Right renal pelvis (tissue), 4 donors: Measurements from ENCODE around the gene TLE3. TPM values are rescaled to one million over a fixed set of nuclear protein-coding genes. Genes with fewer than 3 reads are reported as not detected.
A peak's percentile ranks its signal among the peaks of the same experiment; 100 is the strongest.

Source experiments
- DNase-seq, 4 donors: peaks; one replicate each; pipeline ENCODE4 v3.0.0-alpha.2; 2013; ENCODE audit warnings: low read depth in 4 of 4, low spot score in 3 of 4, missing footprints in 1 of 4
- polyA plus RNA-seq, 4 donors: library from polyadenylated mRNA; unstranded; fragments of 120-200 nt; gene quantifications; one replicate each; pipeline ENCODE4 v1.2.1, GENCODE V29; 2013; ENCODE audit not compliant: insufficient read length in 4 of 4

Gene TLE3
- polyA plus RNA-seq, 4 donors, result 28.9 to 44.2 (median 34.6) TPM

- DNase-seq, result peak in 1 of 4 donors; percentile 39
These were observed 3.0 kb upstream of the TLE3 start for GRCh38 chr15:70100474-70101341.

DNA sequence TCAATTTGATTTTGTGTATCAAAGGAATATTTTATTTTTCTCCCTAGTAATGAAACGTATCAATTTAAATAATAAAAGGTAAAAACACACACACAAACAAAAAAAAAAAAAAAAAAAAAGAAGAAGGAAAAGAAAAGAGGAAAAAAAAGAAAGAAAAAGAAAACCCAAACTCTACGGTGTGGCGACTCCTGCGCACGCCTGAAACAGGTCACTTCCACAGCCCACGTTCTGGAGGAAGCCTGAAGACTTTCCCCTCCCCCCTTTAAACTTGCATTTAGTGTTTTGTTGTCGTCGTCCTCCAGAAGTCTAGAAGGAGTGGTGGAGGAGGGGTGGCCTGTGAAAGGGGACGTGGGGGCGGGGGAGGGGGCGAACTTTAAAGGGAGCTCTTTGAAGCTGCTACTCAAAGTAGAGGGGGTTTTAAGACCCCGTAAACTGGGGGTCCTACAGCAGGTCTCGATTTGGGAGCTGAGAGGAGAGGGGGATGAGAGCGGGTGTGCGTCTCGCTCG lies 2.3 kb upstream of the TLE3 start:
- no peak for DNase-seq

GRCh38 chr15:70099167-70099966 lies 1.6 kb upstream of the TLE3 start:
- peak; percentile 96 to 99 (median 98) for DNase-seq

DNA sequence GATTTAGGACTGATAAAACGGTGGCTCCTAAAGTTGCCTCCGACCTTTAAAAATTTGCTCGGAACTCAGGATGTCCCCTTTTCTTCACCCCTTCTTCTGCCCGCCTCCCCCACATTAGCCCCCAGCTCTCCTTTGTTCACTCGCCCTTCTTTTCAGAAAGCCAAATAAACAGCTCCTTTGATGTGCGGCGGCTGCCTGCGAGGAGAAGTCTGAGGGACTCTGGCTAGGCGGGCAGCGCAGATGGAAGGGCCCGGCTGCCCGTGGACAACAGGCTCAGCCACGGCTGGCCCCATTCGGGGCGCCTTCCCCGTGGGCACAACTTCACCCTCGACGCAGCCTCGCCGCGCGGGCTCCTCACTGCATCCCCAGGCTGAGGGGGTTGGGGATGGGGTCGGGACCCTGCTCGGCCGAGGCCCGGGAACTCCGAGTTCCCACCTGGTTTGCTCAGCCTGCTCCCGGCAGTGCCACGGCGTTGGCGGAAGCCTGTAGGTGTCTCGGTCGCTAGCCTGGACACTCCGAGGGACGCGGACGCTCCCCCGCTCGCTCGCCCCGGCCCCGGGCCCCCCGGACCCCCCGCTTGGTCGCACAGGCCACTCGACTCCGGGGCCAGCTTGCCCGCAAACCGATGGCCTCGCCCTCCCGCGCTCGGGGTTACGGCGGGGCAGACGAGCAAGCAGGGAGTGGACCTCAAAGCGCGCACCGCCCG lies 897 bp upstream of the TLE3 start:
- peak in 1 of 4 donors; percentile 61 for DNase-seq

DNA sequence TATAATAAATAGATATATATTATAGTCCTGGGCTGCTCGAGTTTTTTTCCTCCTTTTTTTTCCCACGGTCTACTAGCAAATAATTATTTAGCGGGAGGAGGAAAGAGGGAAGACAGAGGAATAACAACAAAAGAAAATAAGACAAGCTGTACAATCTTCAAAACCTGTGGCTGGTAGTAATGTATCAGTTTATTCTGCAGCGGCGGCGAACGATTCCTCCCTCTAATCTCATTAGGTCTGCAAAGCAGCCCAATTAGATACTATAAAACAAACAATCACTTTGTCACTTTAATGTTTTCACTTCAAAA lies 390 bp upstream of the TLE3 start:
- DNase-seq, result no peak

- no peak for DNase-seq
These were observed 725 bp downstream of the TLE3 start for GRCh38 chr15:70097063-70097320.

- no peak for DNase-seq
These were observed 1.3 kb downstream of the TLE3 start for GRCh38 chr15:70096215-70097062.

- DNase-seq, result no peak
These were observed 2.1 kb downstream of the TLE3 start for GRCh38 chr15:70095408-70096214.

- no peak for DNase-seq
These were observed 2.9 kb downstream of the TLE3 start for GRCh38 chr15:70094690-70095311.

DNA sequence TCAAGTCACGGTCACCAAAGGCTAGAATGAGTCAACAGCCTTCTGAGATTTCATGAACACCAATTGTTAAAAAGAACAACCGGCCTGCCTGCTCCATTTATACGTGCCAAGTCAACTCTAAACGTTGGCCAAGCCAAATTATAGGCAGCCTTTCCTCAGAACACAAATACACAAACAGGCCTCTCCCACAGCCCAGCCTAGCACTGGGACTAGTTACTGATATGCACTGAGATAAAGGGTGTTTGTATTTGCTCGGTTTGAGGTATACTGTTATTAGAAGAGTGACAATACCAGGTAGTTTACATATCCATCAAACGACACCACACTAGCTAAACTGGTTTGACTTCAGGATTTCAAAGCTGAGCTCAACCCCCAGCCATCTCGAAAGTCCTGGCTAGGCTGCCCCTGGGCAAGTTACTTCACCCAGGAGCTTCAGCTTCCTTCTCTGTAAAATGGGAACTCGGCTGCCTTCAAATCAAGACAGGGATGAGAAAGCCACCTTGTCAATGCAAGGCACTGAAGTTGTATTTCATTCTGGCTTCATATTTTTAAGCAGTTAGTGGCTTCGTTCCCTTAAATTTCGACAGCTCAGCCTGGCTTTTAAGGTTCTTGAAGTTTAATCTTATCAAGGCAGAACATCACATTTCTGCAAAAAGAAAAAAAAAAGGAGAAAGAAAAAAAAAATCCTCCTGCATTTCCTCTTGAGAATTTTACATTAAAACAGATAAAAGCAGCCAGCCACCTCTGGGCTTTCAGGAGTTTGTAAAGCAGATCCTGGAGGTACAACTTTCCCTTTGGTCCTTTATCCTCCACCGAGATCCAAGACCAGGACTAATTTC lies 4.0 kb downstream of the TLE3 start:
- no peak for DNase-seq

- DNase-seq, result no peak
These were observed 4.6 kb downstream of the TLE3 start for GRCh38 chr15:70093070-70093469.

GRCh38 chr15:70092464-70093027 lies 5.2 kb downstream of the TLE3 start:
- DNase-seq, result no peak

GRCh38 chr15:70091726-70092463 lies 5.8 kb downstream of the TLE3 start:
- DNase-seq, result no peak

DNA sequence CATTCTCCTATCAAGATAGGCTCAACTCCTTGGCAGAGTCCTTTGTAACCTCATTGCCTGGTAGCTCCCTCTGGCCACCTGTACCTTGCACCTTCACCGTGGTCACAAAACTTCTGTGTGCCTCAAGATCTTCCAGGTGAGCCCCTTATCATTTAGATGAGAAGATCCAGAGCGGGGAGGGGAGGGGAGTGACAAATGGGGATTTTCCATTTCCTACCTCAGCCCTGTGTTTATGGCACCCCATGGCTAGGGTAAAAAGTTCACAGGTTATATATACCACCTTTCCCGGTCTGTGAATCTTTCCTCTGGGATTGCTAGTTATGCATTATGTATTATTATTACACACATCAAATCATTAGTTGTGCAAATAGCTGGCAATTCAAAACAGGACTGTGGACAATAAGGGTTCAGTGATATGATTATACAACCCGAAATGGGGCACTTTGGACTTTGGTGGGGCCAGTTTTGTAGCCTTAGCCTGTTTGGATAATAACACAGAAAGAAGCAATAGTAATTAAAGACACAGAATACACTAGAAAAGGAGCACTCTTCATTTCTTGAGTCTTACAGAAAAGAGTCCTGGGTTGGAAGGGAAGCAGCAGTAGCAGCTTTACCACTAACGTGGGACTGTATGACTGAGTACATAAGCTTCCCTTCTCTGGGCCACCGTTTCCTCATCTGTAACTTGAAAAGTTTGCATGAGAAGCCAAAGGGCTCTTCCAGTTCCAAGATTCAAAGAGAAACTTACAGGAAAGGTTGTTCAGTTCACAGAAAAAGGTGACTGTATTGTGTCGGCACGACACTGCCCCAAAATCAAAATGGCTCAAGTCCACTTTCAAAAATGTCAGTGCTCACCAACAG lies 7.1 kb downstream of the TLE3 start:
- no peak for DNase-seq

DNA sequence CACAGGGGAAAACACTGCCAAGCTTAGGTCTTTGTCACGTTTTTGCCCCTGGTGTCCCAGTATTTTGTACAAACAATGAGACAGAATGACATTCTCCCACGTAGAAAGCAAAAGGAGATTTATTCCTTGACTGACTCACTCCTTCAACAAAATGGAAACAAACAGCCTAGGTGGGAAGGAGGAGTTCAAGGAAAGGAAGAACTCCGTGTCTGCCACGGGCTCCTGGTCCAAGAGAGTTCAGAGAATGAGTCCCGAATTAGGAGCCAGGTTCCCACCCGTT lies 8.1 kb downstream of the TLE3 start:
- no peak for DNase-seq

- no peak for DNase-seq
These were observed 8.6 kb downstream of the TLE3 start for GRCh38 chr15:70088887-70089691.
